ENCODE results near the gene ADGRD2.

DNA sequence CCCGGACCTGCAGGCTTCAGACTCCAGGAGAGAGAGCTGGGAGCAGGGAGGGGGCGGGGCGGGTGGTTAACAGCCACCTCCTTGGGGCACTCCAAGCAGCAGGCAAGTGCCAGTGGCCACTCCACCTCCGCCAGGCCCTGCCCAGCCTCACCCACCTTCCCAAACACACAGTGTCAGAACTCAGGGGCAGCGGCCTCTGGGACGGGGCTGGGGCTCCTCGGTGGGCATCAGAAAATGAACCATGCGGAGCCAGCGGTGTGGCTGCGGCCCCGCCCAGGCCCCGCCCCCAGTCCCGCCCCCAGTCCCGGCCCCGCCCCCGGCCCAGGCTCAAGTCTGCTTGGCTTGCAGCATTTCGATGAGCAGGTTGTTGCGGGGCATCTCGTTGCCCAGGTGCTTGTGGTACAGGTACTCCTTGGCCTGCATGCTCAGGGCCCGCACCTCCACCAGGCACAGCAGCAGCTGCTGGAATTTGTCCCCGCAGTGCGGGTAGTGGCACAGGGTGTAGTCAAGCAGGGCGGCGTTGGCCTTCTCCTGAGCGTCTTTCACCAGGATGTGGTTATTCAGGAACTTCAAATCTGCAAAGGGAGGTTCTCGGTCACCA lies 32.3 kb downstream of the ADGRD2 start:
- TF ChIP-seq, protein P1, sequence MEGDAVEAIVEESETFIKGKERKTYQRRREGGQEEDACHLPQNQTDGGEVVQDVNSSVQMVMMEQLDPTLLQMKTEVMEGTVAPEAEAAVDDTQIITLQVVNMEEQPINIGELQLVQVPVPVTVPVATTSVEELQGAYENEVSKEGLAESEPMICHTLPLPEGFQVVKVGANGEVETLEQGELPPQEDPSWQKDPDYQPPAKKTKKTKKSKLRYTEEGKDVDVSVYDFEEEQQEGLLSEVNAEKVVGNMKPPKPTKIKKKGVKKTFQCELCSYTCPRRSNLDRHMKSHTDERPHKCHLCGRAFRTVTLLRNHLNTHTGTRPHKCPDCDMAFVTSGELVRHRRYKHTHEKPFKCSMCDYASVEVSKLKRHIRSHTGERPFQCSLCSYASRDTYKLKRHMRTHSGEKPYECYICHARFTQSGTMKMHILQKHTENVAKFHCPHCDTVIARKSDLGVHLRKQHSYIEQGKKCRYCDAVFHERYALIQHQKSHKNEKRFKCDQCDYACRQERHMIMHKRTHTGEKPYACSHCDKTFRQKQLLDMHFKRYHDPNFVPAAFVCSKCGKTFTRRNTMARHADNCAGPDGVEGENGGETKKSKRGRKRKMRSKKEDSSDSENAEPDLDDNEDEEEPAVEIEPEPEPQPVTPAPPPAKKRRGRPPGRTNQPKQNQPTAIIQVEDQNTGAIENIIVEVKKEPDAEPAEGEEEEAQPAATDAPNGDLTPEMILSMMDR (IDR thresholded peaks at IDR 0.05; ENCODE audit: low read depth, low read length, missing input control), result no peak
- TF ChIP-seq, protein P2, sequence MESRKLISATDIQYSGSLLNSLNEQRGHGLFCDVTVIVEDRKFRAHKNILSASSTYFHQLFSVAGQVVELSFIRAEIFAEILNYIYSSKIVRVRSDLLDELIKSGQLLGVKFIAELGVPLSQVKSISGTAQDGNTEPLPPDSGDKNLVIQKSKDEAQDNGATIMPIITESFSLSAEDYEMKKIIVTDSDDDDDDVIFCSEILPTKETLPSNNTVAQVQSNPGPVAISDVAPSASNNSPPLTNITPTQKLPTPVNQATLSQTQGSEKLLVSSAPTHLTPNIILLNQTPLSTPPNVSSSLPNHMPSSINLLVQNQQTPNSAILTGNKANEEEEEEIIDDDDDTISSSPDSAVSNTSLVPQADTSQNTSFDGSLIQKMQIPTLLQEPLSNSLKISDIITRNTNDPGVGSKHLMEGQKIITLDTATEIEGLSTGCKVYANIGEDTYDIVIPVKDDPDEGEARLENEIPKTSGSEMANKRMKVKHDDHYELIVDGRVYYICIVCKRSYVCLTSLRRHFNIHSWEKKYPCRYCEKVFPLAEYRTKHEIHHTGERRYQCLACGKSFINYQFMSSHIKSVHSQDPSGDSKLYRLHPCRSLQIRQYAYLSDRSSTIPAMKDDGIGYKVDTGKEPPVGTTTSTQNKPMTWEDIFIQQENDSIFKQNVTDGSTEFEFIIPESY (IDR thresholded peaks at IDR 0.05), result no peak
- TF ChIP-seq TAF1 (conservative IDR thresholded peaks at IDR 0.05), result no peak
- TF ChIP-seq, protein P3, sequence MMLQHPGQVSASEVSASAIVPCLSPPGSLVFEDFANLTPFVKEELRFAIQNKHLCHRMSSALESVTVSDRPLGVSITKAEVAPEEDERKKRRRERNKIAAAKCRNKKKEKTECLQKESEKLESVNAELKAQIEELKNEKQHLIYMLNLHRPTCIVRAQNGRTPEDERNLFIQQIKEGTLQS (IDR thresholded peaks at IDR 0.05), result no peak
- TF ChIP-seq RAD21 (IDR thresholded peaks at IDR 0.05), result no peak
- TF ChIP-seq, protein P4, sequence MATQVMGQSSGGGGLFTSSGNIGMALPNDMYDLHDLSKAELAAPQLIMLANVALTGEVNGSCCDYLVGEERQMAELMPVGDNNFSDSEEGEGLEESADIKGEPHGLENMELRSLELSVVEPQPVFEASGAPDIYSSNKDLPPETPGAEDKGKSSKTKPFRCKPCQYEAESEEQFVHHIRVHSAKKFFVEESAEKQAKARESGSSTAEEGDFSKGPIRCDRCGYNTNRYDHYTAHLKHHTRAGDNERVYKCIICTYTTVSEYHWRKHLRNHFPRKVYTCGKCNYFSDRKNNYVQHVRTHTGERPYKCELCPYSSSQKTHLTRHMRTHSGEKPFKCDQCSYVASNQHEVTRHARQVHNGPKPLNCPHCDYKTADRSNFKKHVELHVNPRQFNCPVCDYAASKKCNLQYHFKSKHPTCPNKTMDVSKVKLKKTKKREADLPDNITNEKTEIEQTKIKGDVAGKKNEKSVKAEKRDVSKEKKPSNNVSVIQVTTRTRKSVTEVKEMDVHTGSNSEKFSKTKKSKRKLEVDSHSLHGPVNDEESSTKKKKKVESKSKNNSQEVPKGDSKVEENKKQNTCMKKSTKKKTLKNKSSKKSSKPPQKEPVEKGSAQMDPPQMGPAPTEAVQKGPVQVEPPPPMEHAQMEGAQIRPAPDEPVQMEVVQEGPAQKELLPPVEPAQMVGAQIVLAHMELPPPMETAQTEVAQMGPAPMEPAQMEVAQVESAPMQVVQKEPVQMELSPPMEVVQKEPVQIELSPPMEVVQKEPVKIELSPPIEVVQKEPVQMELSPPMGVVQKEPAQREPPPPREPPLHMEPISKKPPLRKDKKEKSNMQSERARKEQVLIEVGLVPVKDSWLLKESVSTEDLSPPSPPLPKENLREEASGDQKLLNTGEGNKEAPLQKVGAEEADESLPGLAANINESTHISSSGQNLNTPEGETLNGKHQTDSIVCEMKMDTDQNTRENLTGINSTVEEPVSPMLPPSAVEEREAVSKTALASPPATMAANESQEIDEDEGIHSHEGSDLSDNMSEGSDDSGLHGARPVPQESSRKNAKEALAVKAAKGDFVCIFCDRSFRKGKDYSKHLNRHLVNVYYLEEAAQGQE (IDR thresholded peaks at IDR 0.05), result no peak
- TF ChIP-seq YY1 (IDR thresholded peaks at IDR 0.05), result no peak
- TF ChIP-seq GABPA (IDR thresholded peaks at IDR 0.05 in 1 of 2, conservative IDR thresholded peaks at IDR 0.05 in 1 of 2), result no peak
- TF ChIP-seq HNF4A (conservative IDR thresholded peaks at IDR 0.05), result no peak
- no peak for TF ChIP-seq RXRA (IDR thresholded peaks at IDR 0.05)
